Stimulated activated CD8-positive, alpha-beta memory T cell treated with anti-CD3 and anti-CD28 coated beads, Interleukin-15, amount 100 ng/mL, for 4 hours (primary cell): Measurements from ENCODE around the gene CBFA2T2.
A peak's percentile ranks its signal among the peaks of the same experiment; 100 is the strongest.

Source experiments
- DNase-seq, 2 donors: peaks; one replicate each; pipeline ENCODE4 v3.0.0-alpha.2; 2020; ENCODE audit warnings: low read depth in 2 of 2

CBFA2T2 gene

DNA sequence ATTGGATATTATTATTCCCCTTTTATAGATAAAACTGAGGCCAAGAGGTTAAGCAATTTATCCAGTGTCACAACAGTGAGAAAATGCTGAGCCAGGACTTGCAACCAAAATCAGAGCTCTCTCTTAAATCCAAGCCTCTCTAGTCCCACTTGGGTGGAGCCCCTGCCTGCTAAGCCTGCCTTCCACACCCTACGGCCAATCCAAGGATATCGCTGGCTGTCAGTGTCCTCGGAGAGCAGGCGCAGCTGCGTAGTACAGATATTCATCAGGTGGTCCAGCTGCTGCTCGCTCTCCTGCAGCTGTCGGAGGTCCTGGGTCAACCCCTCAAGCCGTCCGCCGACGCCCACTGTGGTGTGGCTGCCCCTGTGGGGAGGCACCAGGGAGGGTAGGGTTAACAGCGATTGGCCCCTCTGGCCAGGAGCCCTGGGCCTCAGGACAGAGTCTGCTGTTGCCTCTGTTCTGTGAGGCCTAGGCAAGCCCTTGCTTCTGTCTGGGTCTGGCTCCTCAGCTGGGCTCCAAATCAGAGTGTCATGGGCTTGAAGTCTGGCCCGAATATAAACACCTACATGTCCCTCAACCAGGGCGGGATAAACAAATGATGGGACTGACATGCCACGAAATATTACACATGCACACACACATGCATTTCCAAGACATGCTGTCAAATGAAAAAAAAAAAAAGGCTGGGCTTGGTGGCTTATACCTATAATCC is 188.3 kb downstream of the CBFA2T2 start:
- DNase-seq, result no peak

DNA sequence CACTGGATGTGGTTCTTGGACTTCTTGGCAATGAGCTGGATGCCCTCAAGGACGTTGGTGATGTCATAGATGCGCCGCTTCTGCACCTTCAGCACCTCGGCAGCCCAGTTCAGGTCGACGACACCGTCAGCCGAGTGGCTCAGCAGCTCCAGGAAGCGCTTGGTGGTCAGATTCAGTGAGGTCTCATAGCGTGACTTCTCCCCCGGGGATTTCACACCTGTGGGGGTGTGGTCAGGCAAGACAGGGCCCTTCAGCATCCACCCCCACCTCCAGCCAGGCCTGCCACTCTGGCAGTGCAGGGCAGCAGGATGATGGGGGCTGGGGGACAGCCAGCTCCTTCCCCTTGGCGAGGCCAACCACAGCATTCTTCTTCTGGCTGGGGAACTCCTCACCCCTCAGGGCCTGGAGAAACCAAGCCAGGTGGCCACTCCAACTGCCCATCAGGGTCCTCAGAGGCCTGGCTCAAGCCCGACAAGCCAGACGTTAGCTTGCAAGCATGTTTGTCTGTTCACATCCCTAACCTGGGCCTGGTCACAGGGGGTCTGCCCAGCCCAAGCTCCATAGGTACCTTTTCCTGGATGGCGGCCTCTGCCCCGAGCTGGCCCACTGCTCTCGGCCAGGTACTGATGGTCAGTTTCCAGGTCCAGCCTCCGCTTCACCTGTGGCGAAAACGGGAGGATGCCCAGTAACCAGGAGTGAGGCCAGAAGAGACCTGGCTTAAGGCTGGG is 190.0 kb downstream of the CBFA2T2 start:
- no peak for DNase-seq

DNA sequence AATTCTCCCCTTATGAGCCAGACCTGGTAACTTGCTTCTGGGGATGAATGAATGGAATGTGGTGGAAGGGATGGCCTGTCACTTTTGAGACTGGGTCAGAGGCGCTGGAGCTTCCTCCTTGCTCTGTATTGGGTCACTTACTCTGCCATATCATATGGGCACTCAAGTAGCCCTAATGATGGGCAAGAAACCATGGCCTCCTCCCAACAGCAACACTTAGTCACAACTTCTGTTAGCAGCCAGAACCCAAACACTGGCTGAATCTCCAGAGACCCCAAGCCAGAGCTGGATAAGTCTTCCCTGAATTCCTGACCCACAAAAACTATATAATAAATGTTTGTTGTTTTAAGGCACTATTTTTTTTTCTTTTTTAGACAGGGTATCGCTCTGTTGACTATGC is 190.8 kb downstream of the CBFA2T2 start:
- DNase-seq, result no peak

DNA sequence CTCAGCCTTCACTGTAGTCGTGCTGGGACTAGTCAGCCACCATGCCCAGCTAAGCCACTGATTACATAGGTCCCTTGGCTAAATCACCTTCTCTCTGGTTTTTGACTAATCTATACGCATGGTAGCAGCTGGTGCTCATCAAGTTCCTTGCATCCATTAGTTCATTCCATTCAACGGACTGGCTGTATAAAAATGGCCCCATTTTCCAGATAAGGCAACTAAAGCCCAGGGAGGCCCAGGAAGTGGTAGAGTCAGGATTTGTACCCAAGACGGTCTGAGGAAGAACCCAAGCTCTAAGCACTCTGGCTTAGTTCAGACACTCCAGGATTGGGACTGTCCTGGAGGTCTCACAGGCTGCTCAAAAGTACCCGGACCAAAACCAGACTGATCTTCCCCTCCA is 191.4 kb downstream of the CBFA2T2 start:
- no peak for DNase-seq

DNA sequence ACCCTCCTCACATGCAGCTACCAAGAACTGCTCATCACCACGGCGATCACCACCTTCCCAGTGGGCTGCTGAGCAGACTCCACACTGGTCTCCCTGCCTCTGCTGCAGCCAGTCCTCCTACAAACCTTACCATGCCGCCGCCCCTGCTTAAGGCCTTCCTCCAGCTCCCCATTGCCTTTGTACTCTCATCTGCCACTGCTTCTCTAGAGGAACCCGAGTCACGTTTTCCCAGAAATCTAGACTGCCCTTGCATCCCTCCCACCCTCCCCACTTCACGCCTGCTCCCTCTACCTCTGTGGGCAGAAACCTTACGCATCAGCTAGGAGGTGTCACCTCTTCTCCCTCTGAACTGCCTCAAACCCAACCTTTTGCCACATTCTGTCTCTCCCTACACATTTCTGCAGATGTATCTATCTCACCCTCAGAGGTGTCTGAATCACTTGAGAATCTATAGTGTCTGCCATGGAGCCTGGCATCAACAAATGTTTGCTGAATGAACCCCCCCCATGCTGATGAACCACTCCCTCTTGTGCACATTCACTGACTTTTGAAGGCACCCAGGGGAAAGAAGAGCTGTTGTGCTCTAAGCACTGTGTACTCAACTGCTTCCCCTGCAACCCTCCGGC is 191.9 kb downstream of the CBFA2T2 start:
- no peak for DNase-seq

DNA sequence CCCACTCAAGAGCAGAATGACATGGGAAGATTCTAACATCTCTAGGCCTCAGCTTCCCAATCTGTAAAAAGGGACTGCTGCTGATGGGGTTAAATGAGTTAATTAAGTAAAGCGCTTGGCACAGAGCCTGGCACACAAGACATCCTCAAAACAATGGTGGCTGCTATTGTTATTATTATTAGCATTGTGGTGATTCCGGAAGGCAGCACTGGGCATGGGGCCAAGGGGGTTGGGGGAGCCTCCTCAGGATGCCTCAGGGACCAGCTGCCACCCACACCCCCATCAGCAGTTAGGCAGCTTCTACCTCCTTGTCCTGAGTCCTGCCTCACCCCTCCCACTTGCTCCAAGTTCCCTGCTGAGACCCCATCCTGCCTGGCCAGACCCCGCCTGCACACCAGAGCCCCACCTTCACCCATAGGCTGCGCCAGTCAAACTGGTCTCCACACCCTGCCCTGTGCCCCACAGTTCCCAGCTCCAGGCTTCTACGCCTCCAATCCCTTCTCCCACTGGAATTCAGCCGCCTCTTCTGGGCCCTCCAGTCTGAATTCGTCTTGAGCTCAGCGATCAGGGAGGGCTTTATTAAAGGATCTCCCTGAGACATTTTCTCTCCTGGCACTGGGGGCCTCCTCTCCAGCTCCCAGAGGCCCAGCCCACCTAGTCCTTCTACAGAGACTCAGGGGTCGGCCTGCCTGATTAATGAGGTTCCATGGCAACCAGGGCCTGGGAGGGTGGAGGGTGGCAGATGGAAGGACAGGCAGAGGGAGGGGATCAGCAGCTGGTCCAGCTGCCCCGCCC is 194.8 kb downstream of the CBFA2T2 start:
- no peak for DNase-seq

DNA sequence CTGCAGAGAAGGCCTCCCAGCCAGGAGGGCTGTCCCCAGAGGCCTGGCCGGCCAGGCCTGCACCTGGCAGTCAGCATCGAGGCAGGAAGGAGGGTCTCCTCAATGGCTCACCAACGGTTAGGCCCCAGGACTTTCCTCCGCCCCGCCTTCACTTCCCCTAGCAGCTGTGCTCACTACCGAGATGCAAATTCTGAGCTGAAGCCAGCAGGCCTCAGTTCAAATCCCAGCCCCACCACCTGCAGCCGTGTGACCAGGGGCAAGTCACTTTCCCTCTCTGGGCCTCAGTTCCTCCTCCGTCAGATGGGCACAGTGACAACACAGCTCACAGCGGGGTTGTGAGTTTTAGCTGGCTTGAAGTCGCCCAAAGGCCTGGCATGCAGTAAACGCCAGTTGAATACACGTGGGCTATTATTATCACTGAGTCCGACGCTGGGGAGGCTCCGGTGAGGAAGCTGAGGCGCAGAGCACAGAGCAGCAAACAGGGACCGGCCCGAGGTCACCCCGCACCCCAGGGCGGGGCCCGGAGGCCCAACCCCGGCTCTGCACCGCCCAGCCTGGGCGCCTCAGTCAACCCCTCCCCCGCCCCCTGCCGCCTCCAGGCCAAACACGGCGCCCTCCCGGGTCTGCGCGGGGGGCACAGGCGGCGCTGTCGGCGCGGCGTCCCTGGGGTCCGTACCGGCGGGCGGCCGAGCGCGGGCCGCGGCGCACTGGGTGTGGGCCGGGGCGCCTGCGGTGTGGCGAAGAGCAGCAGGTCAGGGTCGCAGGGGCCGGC is 195.6 kb downstream of the CBFA2T2 start:
- no peak for DNase-seq

DNA sequence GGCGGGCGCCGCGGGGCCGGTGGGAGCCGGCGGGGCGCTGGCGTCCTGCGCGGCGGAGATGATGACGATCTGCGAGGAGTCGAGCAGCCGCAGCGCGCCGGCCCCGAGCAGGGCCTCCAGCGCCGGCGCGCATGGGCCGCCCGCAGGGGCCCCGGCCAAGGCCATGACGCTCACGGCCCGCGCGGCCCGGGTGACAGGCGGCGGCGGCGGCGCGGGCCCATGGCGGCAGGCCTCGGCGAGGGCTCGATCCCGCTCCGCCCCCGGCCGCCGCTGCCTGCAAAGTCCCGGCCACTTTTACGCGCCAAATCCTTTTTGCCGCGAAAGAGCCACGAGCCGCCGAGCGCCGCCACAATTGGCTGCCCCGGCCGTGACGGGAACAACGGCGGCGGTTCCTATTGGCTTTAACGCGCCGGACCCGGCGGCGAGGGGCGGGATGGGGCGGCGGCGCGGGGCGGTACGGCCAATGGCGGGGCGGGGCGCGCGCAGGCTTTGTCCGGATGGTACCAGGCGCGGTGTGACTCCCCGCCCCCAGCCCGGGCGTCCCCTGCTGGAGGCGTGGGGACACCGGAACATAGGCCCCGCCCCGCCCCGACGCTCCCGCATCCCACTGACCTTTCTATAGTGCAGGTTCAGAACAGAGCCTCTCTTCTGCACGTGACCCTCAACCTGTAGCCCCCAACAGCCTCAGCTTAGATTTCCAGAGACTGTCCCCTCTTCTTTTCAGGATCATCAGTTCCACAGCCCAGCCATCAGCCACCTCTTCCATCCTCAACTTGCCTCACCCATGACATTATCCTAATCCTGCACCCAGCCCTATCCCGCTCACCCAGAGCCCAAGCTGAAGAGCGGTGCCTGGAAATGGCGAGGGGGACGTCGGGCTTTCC is 196.4 kb downstream of the CBFA2T2 start, which contains the start of gene E2F1:
TSS of gene E2F1 (minus strand) at position 286 of the 884 bp plus-strand sequence. CDS start at position 165, 121 bp downstream.
- DNase-seq, result peak; percentile 83 to 89

DNA sequence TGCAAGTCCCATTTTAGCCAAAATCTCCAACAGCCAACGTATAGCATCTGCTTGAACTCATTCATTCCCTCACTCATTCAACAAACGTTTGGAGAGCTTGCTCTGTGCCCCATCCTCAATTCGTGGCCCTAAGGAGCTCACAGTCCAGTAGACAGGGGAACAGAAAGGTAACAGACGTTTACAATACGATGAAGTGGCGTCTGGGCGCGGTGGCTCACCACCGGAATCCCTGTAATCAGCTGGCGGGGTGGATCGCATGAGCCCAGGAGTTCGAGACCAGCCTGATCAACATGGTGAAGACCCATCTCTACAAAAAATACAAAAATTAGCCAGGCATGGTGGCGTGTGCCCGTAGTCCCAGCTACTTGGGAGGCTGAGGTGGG is 197.1 kb downstream of the CBFA2T2 start:
- no peak for DNase-seq

DNA sequence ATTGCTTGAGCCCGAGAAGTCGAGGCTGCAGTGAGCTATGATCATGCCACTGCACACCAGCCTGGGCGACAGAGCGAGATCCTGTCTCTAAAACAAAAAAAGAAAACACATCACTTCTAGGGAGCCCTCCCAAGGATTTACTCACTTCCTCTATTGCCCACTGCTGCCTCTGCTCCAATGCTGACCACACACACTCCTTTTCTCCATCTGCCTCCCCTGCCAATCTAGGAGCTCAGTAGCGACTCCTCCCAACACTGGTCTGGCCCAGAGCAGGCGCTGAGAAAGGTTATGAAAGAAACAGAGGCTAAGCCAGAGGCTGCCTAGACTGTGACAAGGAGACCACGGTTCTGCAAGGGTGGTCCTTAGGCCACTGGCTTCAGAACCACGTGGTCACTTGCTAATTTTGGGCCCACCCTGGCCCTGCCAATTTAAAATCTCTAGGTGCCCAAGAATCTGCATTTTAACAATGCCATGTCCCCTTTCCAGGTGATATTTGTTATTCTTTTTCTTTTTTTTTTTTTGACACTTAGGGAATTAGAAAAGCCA is 197.5 kb downstream of the CBFA2T2 start:
- DNase-seq, result no peak

DNA sequence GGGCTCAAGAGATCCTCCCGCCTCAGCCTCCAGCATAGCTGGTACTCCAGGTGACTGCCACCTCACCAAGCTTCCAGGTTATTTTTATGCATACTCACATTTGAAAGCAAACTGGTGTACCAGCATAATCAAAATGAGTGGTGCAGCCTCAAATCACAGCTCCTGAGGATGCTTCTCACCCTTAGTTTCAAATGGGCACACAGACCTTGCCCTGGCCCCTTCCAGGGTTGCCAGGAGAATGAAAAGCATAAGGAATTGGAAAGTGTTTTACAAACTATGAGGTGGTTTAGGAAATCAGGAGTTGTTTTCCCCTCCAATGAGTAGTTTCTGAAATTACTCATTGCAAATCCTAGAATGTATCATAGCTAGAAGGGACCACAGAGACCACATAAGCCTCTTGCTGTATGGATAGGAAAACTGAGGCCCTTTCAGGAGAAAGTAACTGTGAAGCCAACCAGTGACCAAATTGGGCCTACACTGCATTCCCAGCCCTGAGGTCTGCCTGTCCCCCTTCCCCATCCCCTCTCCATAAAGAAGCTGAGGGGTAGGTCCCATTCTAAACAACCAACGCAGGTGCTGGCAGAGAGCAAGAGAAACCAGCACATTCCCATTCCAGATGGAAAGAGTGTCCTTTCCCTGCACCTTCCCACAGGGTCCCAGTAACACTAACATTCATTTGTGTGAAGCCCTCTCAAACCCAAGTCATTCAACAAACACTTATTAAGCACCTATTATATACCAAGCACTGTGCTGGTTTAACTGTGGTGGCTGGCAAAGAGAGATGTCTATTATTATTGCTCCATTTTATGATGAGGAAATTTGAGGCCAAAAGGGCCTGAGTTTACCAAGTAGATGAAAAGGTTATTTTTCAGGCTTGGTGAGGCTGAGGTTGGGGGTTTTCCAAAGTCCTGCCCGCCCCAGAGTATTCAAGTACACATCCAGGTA is 198.4 kb downstream of the CBFA2T2 start:
- DNase-seq, result no peak

DNA sequence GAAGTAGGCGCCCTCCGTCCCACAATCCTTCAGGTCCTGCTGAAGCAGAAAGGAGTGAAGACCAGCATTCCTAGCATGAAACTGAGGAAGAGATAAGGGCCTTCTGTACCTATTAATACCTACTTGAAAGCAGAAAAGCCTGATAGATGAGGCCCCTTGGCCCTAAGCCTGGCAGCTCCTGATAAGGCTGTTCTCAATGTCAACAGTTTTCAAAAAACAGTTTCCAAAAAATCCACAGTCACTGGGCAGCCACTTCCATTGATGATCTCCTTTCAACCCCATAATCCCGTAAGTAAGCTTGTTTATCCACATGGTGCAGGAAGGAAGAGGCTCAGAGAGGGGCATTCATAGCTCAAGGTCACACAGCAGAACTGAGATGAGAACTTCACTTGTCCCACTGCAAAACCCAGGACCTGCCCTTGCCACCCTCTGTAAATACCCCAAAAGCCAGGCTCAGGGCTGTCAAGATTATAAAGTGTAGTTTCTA is 199.1 kb downstream of the CBFA2T2 start:
- no peak for DNase-seq

DNA sequence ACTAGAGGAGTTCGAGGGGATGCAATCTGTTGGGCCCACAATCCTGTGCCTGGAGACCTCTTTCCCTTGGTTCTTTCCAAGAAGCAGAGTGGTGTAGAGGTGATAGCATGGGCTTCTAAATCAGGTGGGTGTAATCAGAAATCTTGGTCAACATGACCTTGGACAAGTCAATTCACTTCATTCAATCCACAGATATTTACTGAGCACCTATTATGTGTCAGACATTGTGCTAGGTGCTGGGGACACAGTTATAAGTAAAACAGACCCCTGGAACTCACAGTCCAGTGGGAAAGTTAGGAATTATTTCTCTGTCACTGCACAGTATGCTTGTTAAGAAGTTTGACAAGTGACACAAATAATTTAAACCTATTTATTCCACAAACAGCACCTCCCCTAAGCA is 199.6 kb downstream of the CBFA2T2 start:
- DNase-seq, result no peak

DNA sequence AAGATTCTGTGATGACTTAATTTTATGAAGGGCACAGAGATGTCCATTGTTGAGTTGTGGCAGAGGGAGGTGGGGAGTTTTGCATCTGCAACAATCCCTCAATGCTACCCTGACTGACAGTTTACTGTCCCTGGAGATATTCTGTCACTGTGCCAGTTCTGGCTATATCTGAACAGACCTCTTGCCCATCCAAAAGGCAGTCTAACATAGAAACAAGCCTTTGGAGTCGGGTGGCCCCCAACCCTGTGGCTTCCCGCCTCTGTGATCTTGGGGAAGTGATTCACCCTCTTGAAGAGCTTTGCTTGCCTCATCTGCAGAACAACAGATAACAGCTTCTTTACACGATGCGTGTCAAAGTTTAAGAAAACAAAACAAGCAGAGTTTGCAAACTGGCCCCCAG is 200.1 kb downstream of the CBFA2T2 start:
- no peak for DNase-seq

DNA sequence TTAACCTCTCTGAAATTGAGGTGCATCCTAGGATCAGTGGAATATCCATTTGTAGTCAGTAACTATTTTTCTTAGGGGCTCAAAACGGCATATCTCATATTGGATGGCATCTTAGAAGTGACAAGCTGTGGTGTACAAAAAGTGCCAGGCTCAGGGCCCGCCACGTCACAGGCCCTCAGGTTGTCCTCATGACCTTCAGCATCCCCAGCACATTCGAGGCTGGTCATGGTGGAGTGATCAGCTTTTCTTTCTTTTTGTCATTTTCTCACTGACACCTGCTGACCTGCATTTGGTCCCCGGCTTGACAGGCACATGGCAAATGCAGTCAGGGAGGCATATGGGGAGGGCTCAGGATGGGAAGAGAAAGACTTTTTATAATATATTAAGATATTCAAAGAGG is 203.4 kb downstream of the CBFA2T2 start:
- DNase-seq, result no peak

DNA sequence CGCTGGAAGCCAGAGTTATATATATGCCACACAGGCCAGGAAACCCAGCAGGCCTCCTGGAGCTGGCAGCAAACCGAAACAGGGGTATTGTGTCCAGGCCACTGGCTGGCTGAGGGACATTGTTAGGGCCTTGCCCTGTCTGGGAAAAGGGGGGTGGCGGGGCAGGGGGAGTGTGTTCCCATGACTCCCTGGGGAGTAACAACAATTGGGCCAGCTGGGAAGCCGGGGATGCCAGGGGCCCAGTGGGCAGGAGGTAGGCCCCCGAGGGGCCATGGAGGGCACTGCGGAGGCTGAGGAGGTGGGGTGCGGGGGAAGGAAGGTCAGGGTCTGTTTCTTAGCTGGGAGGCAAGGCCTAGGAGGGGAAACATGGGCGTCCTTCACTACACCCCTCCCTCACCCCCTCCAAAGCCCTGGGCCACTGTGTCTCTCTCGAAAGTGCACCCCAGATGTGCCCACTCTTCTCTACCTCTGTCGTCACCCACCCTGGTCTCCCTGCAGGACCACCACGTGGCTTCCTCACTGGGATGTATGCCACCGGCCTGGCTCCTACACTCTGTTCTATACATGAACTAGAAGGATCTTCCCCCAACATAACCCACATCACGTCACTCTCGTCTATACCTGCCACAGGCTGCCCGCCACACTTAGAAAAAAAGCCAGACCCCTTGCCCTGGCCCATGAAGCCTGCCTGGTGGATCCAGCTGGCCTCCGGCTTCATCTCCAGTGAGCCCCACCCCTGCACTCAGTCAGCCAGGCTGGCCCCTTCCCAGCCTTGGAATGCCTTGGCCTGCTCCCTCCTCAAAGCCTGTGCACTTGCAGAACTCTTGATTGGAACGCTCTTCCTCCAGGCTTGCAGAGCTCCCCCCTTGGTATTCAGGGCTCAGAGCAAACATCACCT is 204.1 kb downstream of the CBFA2T2 start:
- no peak for DNase-seq

DNA sequence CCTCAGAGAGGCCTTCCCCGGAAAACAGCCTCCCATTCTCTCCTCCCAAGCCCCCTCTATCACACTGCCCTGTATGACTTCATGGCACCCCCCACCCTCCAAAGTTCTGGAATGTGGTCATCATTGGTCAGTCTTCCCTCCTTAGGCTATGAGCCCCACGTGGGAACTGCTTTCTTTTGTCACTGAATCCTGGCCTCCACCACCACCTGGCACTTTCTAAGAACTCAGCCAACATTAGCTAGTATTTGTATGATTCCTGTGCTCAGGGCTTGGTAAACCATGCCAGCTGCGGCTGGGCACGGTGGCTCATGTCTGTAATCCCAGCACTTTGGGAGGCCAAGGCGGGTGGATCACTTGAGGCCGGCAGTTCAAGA is 204.7 kb downstream of the CBFA2T2 start:
- no peak for DNase-seq

DNA sequence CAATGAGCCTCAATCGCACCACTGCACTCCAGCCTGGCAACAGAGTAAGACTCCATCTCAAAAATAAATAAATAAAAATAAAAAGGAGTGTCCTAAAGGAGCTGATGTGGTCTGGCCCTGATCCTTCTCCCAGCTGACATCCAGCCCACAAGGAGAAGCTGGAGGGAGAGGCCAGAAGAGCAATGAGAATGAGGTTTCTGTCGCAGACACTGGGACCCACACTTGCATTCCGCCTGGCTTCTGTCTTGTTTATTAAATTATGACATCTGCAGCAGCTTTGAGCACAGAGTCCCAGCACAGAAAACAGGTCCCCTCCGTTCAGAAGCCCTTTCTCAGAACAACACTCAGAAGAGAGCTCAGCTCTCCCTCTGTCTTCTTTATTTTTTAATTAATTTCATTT is 206.6 kb downstream of the CBFA2T2 start:
- DNase-seq, result no peak
